Liver (tissue), 3 donors: ENCODE measurements around the gene SEC22A.

Experiments used
- CTCF ChIP-seq: fragments of 150-350 bp; IDR thresholded peaks from 2 replicates; pipeline ENCODE4 v1.5.1; 2017; ENCODE audit warnings: improper control_type of control experiment, low read depth, low read length; ENCODE audit not compliant: missing input control
- GABPA ChIP-seq, 2 donors: IDR thresholded peaks in 1 of 2; conservative IDR thresholded peaks in 1 of 2; 2 replicates each; pipeline ENCODE4 v1.6.1; 2016; ENCODE audit warnings: antibody characterized with exemption in 2 of 2, mild to moderate bottlenecking in 1 of 2, moderate library complexity in 1 of 2
- MAX ChIP-seq: IDR thresholded peaks from 2 replicates; pipeline ENCODE4 v1.6.1; 2016; ENCODE audit warnings: antibody characterized with exemption
- RAD21 ChIP-seq, 2 donors: IDR thresholded peaks; 2 replicates each; pipeline ENCODE4 v1.6.1; 2016; ENCODE audit warnings: antibody characterized with exemption in 2 of 2, mild to moderate bottlenecking in 2 of 2
- REST ChIP-seq: IDR thresholded peaks from 2 replicates; pipeline ENCODE4 v1.6.1; 2016; ENCODE audit warnings: antibody characterized with exemption, mild to moderate bottlenecking
- SP1 ChIP-seq: IDR thresholded peaks from 2 replicates; pipeline ENCODE4 v1.6.1; 2018; ENCODE audit warnings: antibody characterized with exemption, mild to moderate bottlenecking
- TAF1 ChIP-seq: conservative IDR thresholded peaks from 2 replicates; pipeline ENCODE4 v1.6.1; 2016; ENCODE audit warnings: antibody characterized with exemption, mild to moderate bottlenecking
- ZBTB33 ChIP-seq: IDR thresholded peaks from 2 replicates; pipeline ENCODE4 v1.6.1; 2016; ENCODE audit warnings: antibody characterized with exemption
- donor health status: healthy.
- donor health status: healthy.

GRCh38 chr3:123180791-123181190 is 21.0 kb upstream of the SEC22A start:
- no peak for TF ChIP-seq CTCF
- no peak for TF ChIP-seq ZBTB33
- no peak for TF ChIP-seq SP1
- no peak for TF ChIP-seq REST
- TF ChIP-seq RAD21 (IDR thresholded peaks at IDR 0.05) = no peak
- TF ChIP-seq GABPA (IDR thresholded peaks at IDR 0.05 in 1 of 2, conservative IDR thresholded peaks at IDR 0.05 in 1 of 2) = no peak
- no peak for TF ChIP-seq TAF1
- TF ChIP-seq MAX = no peak
